ENCODE results near the gene PLEKHH1. TPM values are rescaled to one million over a fixed set of nuclear protein-coding genes. Genes with fewer than 3 reads are reported as not detected.
"Not testable (repeated sequence)": the region's sequence is repeated elsewhere in the genome, so short reads cannot be mapped to it uniquely, and the experiment has no call there.

The PLEKHH1 gene
- total and polyA plus RNA-seq, 4 donors, result 0.59 to 14.0 (median 2.8) TPM

- no peak for DNase-seq
- H3K27ac ChIP-seq (ENCODE audit: low read depth in 1 of 2, low read length in 2 of 2), result no peak overlapping the region
- no peaks in the 10 kb centered on the region for H3K4me1 ChIP-seq (ENCODE audit: control insufficient read depth in 1 of 2, insufficient read depth in 2 of 2, low read length in 2 of 2)
- no peaks in the 10 kb centered on the region for H3K9me3 ChIP-seq (ENCODE audit: control insufficient read depth, low read length)
- ATAC-seq (ENCODE audit: low FRiP score), result no peak
- H3K27me3 ChIP-seq (ENCODE audit: control insufficient read depth in 1 of 2, insufficient read depth in 2 of 2, low read length in 1 of 2), result no peaks in the 10 kb centered on the region
- WGBS, 2 donors, result 73 to 79% methylated on average over 4 of the region's 4 CpGs
- no peak overlapping the region for H3K4me3 ChIP-seq (ENCODE audit: low read length in 2 of 2)
- H3K36me3 ChIP-seq (ENCODE audit: control insufficient read depth in 1 of 2, insufficient read depth in 2 of 2, low read length in 1 of 2), result no peaks in the 10 kb centered on the region
- intact Hi-C loops (cut with DNase I), result no loop called here
Measured at GRCh38 chr14:67536087-67536486, 3.0 kb downstream of the PLEKHH1 start.

GRCh38 chr14:67537736-67538135 lies 4.6 kb downstream of the PLEKHH1 start:
- H3K4me3 ChIP-seq (ENCODE audit: low read length in 2 of 2), result no peak overlapping the region
- intact Hi-C loops (cut with DNase I), result no loop called here
- DNase-seq, result no peak
- no peak for ATAC-seq (ENCODE audit: low FRiP score)
- no peaks in the 10 kb centered on the region for H3K4me1 ChIP-seq (ENCODE audit: control insufficient read depth in 1 of 2, insufficient read depth in 2 of 2, low read length in 2 of 2)
- H3K36me3 ChIP-seq (ENCODE audit: control insufficient read depth in 1 of 2, insufficient read depth in 2 of 2, low read length in 1 of 2), result no peaks in the 10 kb centered on the region
- no peaks in the 10 kb centered on the region for H3K9me3 ChIP-seq (ENCODE audit: control insufficient read depth, low read length)
- WGBS, 2 donors, result 50 to 57% methylated on average over 3 of the region's 3 CpGs
- H3K27me3 ChIP-seq (ENCODE audit: control insufficient read depth in 1 of 2, insufficient read depth in 2 of 2, low read length in 1 of 2), result no peaks in the 10 kb centered on the region
- H3K27ac ChIP-seq (ENCODE audit: low read depth in 1 of 2, low read length in 2 of 2), result no peak overlapping the region

- no peak for ATAC-seq (ENCODE audit: low FRiP score)
- 77 to 78% methylated on average over 2 of the region's 2 CpGs for WGBS, 2 donors
- no peaks in the 10 kb centered on the region for H3K36me3 ChIP-seq (ENCODE audit: control insufficient read depth in 1 of 2, insufficient read depth in 2 of 2, low read length in 1 of 2)
- H3K9me3 ChIP-seq (ENCODE audit: control insufficient read depth, low read length), result no peaks in the 10 kb centered on the region
- H3K27me3 ChIP-seq (ENCODE audit: control insufficient read depth in 1 of 2, insufficient read depth in 2 of 2, low read length in 1 of 2), result no peaks in the 10 kb centered on the region
- DNase-seq, result no peak
- no peak overlapping the region for H3K27ac ChIP-seq (ENCODE audit: low read depth in 1 of 2, low read length in 2 of 2)
- H3K4me1 ChIP-seq (ENCODE audit: control insufficient read depth in 1 of 2, insufficient read depth in 2 of 2, low read length in 2 of 2), result no peaks in the 10 kb centered on the region
- intact Hi-C loops (cut with DNase I), result no loop called here
- H3K4me3 ChIP-seq (ENCODE audit: low read length in 2 of 2), result no peak overlapping the region
Measured at GRCh38 chr14:67538501-67538900, 5.4 kb downstream of the PLEKHH1 start.

GRCh38 chr14:67539116-67539515 lies 6.0 kb downstream of the PLEKHH1 start:
- WGBS, 2 donors, result 68 to 69% methylated on average over 5 of the region's 5 CpGs
- Histone ChIP-seq H3K4me1 (ENCODE audit: control insufficient read depth in 1 of 2, insufficient read depth in 2 of 2, low read length in 2 of 2) (no peaks in the 10 kb centered on the region), H3K27me3 (ENCODE audit: control insufficient read depth in 1 of 2, insufficient read depth in 2 of 2, low read length in 1 of 2) (no peaks in the 10 kb centered on the region), H3K27ac (ENCODE audit: low read depth in 1 of 2, low read length in 2 of 2) (no peak overlapping the region), H3K36me3 (ENCODE audit: control insufficient read depth in 1 of 2, insufficient read depth in 2 of 2, low read length in 1 of 2) (no peaks in the 10 kb centered on the region), H3K4me3 (ENCODE audit: low read length in 2 of 2) (no peak overlapping the region), H3K9me3 (ENCODE audit: control insufficient read depth, low read length) (no peaks in the 10 kb centered on the region)
- intact Hi-C loops (cut with DNase I), result no loop called here
- ATAC-seq (ENCODE audit: low FRiP score) (no peak), DNase-seq (no peak)

GRCh38 chr14:67541448-67542387 lies 8.6 kb downstream of the PLEKHH1 start:
- no peak for ATAC-seq (ENCODE audit: low FRiP score)
- H3K9me3 ChIP-seq (ENCODE audit: control insufficient read depth, low read length), result no peaks in the 10 kb centered on the region

GRCh38 chr14:67542620-67543019 lies 9.5 kb downstream of the PLEKHH1 start:
- H3K9me3 ChIP-seq (ENCODE audit: control insufficient read depth, low read length); H3K27me3 ChIP-seq (ENCODE audit: control insufficient read depth in 1 of 2, insufficient read depth in 2 of 2, low read length in 1 of 2); ATAC-seq (ENCODE audit: low FRiP score); H3K4me3 ChIP-seq (ENCODE audit: low read length in 2 of 2); H3K36me3 ChIP-seq (ENCODE audit: control insufficient read depth in 1 of 2, insufficient read depth in 2 of 2, low read length in 1 of 2); H3K4me1 ChIP-seq (ENCODE audit: control insufficient read depth in 1 of 2, insufficient read depth in 2 of 2, low read length in 2 of 2); intact Hi-C loops (cut with DNase I); H3K27ac ChIP-seq (ENCODE audit: low read depth in 1 of 2, low read length in 2 of 2); DNase-seq: not testable (repeated sequence)
- 93 to 96% methylated on average over 13 of the region's 13 CpGs for WGBS, 2 donors

More at GRCh38 chr14:67541448-67542387, 8.6 kb downstream of the PLEKHH1 start:
- H3K36me3 ChIP-seq (ENCODE audit: control insufficient read depth in 1 of 2, insufficient read depth in 2 of 2, low read length in 1 of 2), result no peaks in the 10 kb centered on the region
- WGBS, 2 donors, result 51 to 52% methylated on average over 24 of the region's 24 CpGs
- no peak overlapping the region for H3K27ac ChIP-seq (ENCODE audit: low read depth in 1 of 2, low read length in 2 of 2)
- no peaks in the 10 kb centered on the region for H3K27me3 ChIP-seq (ENCODE audit: control insufficient read depth in 1 of 2, insufficient read depth in 2 of 2, low read length in 1 of 2)
- no peak for DNase-seq
- H3K4me3 ChIP-seq (ENCODE audit: low read length in 2 of 2), result no peak overlapping the region
- H3K4me1 ChIP-seq (ENCODE audit: control insufficient read depth in 1 of 2, insufficient read depth in 2 of 2, low read length in 2 of 2), result no peaks in the 10 kb centered on the region
- intact Hi-C loops (cut with DNase I), result no loop called here

- no peaks in the 10 kb centered on the region for H3K27me3 ChIP-seq (ENCODE audit: control insufficient read depth in 1 of 2, insufficient read depth in 2 of 2, low read length in 1 of 2)
- H3K4me3 ChIP-seq (ENCODE audit: low read length in 2 of 2), result no peak overlapping the region
- no peaks in the 10 kb centered on the region for H3K36me3 ChIP-seq (ENCODE audit: control insufficient read depth in 1 of 2, insufficient read depth in 2 of 2, low read length in 1 of 2)
- ATAC-seq (ENCODE audit: low FRiP score), result no peak
- DNase-seq, result no peak
- H3K9me3 ChIP-seq (ENCODE audit: control insufficient read depth, low read length), result no peaks in the 10 kb centered on the region
- 83 to 95% methylated on average over 1 of the region's 1 CpG for WGBS, 2 donors
- no peak overlapping the region for H3K27ac ChIP-seq (ENCODE audit: low read depth in 1 of 2, low read length in 2 of 2)
- intact Hi-C loops (cut with DNase I), result no loop called here
- H3K4me1 ChIP-seq (ENCODE audit: control insufficient read depth in 1 of 2, insufficient read depth in 2 of 2, low read length in 2 of 2), result no peaks in the 10 kb centered on the region
Measured at GRCh38 chr14:67544590-67544989, 11.5 kb downstream of the PLEKHH1 start.

- no peaks in the 10 kb centered on the region for H3K9me3 ChIP-seq (ENCODE audit: control insufficient read depth, low read length)
- no peak for ATAC-seq (ENCODE audit: low FRiP score)
- H3K27ac ChIP-seq (ENCODE audit: low read depth in 1 of 2, low read length in 2 of 2), result no peak overlapping the region
- DNase-seq, result no peak
- H3K4me3 ChIP-seq (ENCODE audit: low read length in 2 of 2), result no peak overlapping the region
- intact Hi-C loops (cut with DNase I), result no loop called here
- H3K36me3 ChIP-seq (ENCODE audit: control insufficient read depth in 1 of 2, insufficient read depth in 2 of 2, low read length in 1 of 2), result no peaks in the 10 kb centered on the region
- no peaks in the 10 kb centered on the region for H3K4me1 ChIP-seq (ENCODE audit: control insufficient read depth in 1 of 2, insufficient read depth in 2 of 2, low read length in 2 of 2)
- WGBS, 2 donors, result 88 to 89% methylated on average over 5 of the region's 5 CpGs
- no peaks in the 10 kb centered on the region for H3K27me3 ChIP-seq (ENCODE audit: control insufficient read depth in 1 of 2, insufficient read depth in 2 of 2, low read length in 1 of 2)
Measured at GRCh38 chr14:67547224-67547780, 14.2 kb downstream of the PLEKHH1 start.

- ATAC-seq (ENCODE audit: low FRiP score), result no peak
- WGBS, 2 donors, result 87 to 91% methylated on average over 4 of the region's 4 CpGs
- H3K27me3 ChIP-seq (ENCODE audit: control insufficient read depth in 1 of 2, insufficient read depth in 2 of 2, low read length in 1 of 2), result no peaks in the 10 kb centered on the region
- DNase-seq, result no peak
- no peaks in the 10 kb centered on the region for H3K9me3 ChIP-seq (ENCODE audit: control insufficient read depth, low read length)
- no peaks in the 10 kb centered on the region for H3K36me3 ChIP-seq (ENCODE audit: control insufficient read depth in 1 of 2, insufficient read depth in 2 of 2, low read length in 1 of 2)
- no peaks in the 10 kb centered on the region for H3K4me1 ChIP-seq (ENCODE audit: control insufficient read depth in 1 of 2, insufficient read depth in 2 of 2, low read length in 2 of 2)
- H3K27ac ChIP-seq (ENCODE audit: low read depth in 1 of 2, low read length in 2 of 2), result no peak overlapping the region
- no peak overlapping the region for H3K4me3 ChIP-seq (ENCODE audit: low read length in 2 of 2)
- intact Hi-C loops (cut with DNase I), result no loop called here
Measured at GRCh38 chr14:67549734-67550133, 16.6 kb downstream of the PLEKHH1 start.
